ENCODE results near the gene NQO2.

DNA sequence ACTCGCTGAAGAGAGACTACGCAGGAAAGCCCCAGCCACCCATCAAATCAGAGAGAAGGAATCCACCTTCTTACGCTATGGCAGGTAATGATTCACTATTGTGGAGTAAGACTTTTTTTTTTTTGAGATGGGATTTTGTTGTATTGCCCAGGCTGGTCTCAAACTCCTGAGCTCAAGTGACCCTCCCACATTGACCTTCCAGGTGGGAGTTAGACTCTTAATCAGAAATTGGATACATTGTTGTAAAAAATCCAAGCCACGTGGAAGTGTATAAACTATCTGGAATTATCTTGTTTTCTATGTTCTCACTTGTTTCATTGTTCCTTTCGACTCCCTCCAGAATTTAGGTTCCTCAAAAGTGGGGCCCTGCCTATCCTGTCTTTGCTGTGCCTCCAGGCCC, 6.8 kb downstream of the NQO2 start:
- TF ChIP-seq POLR2AphosphoS5 (IDR thresholded peaks at IDR 0.05; ENCODE audit: low read depth, low read length) (no peak), POLR2A (IDR thresholded peaks at IDR 0.05; ENCODE audit: low read depth, low read length) (no peak), TAF1 (IDR thresholded peaks at IDR 0.05; ENCODE audit: low read depth, low read length) (no peak), PAX5 (IDR thresholded peaks at IDR 0.05; ENCODE audit: insufficient read depth, low read length, severe bottlenecking) (no peak), SPI1 (IDR thresholded peaks at IDR 0.05; ENCODE audit: low read depth, low read length) (no peak), POU2F2 (IDR thresholded peaks at IDR 0.05; ENCODE audit: low read depth, low read length) (no peak)
